Ammon's horn (tissue), 1 donor: ENCODE measurements around the gene CLK4.

ENCODE experiments used
- DNase-seq: peaks from one replicate; pipeline ENCODE4 v3.0.0-alpha.2; 2016; ENCODE audit warnings: low spot score

Gene CLK4

DNA sequence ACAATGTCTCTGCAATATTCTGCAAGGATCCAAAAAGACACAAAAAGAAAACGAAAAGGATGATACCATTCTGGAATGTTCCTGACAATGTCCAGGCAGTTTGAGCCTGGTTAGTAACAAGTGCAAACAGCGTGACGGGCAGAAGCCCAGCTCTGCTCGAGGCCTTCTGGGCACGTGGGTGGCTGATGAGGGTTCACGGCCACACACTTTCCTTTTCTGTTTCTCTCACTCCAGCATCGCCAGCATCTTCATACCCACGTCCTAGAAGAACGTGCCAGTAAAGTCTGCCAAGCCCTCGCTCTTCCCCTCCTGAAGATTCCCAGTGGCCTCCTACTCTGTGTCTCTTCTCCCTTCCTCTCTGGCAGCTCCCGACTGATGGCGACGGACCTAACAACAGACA lies 73.3 kb downstream of the CLK4 start:
- DNase-seq, result no peak
